Glomerular visceral epithelial cell (primary cell): ENCODE results near the gene GREB1.

Experiments
- DNase-seq: peaks from one replicate; pipeline ENCODE4 v3.0.0-alpha.2; 2016; ENCODE audit errors: extremely low spot score

Gene GREB1

GRCh38 chr2:11540148-11540995, 6.5 kb downstream of the GREB1 start:
- DNase-seq: no peak

- DNase-seq: no peak
These were observed 7.3 kb downstream of the GREB1 start for GRCh38 chr2:11540996-11541692.

GRCh38 chr2:11541693-11542274, 7.9 kb downstream of the GREB1 start:
- DNase-seq: no peak

- DNase-seq: no peak
These were observed 8.5 kb downstream of the GREB1 start for GRCh38 chr2:11542275-11542819.

- DNase-seq: no peak
These were observed 9.7 kb downstream of the GREB1 start for GRCh38 chr2:11543337-11544216.

GRCh38 chr2:11546072-11546471, 12.2 kb downstream of the GREB1 start:
- no peak for DNase-seq

GRCh38 chr2:11547912-11548497, 14.2 kb downstream of the GREB1 start:
- no peak for DNase-seq

- DNase-seq: no peak
These were observed 16.5 kb downstream of the GREB1 start for GRCh38 chr2:11550302-11550701.

- DNase-seq: no peak
These were observed 17.2 kb downstream of the GREB1 start for GRCh38 chr2:11550901-11551568.

- DNase-seq: no peak
These were observed 17.9 kb downstream of the GREB1 start for GRCh38 chr2:11551569-11552259.

- no peak for DNase-seq
These were observed 18.4 kb downstream of the GREB1 start for GRCh38 chr2:11552260-11552638.

- peak; percentile 55 for DNase-seq
These were observed 20.0 kb downstream of the GREB1 start for GRCh38 chr2:11553661-11554398.

- DNase-seq: no peak
These were observed 20.5 kb downstream of the GREB1 start for GRCh38 chr2:11554399-11554716.

- DNase-seq: no peak
These were observed 22.4 kb downstream of the GREB1 start for GRCh38 chr2:11556101-11556806.

GRCh38 chr2:11558214-11558886, 24.5 kb downstream of the GREB1 start:
- DNase-seq: no peak

GRCh38 chr2:11559066-11559785, 25.4 kb downstream of the GREB1 start:
- no peak for DNase-seq

- DNase-seq: no peak
These were observed 25.9 kb downstream of the GREB1 start for GRCh38 chr2:11559786-11560155.

- DNase-seq: no peak
These were observed 27.0 kb downstream of the GREB1 start for GRCh38 chr2:11560806-11561205.
